Liver (tissue), 9 donors: ENCODE results near the gene KRTAP4-2. TPM values are rescaled to one million over a fixed set of nuclear protein-coding genes. Genes with fewer than 3 reads are reported as not detected.

Source experiments
- DNase-seq: peaks from one replicate; pipeline ENCODE4 v3.0.0-alpha.2; 2017; ENCODE audit warnings: low spot score
- H3K27ac ChIP-seq, 2 donors: one replicate each; pipeline ENCODE4 v1.7.0; 2013; ENCODE audit warnings: inconsistent platforms in 2 of 2, low read length in 2 of 2, control low read depth in 1 of 2, low read depth in 1 of 2, mild to moderate bottlenecking in 1 of 2
- H3K27me3 ChIP-seq, 4 donors: one replicate each; pipeline versions ENCODE4 v1.6.1 to v1.7.0; 2013; ENCODE audit warnings: low read length in 3 of 4, inconsistent platforms in 1 of 4, mild to moderate bottlenecking in 1 of 4, moderate library complexity in 1 of 4; ENCODE audit not compliant: control insufficient read depth in 4 of 4, insufficient read depth in 4 of 4
- H3K36me3 ChIP-seq, 4 donors: one replicate each; pipeline versions ENCODE4 v1.6.1 to v1.7.0; 2013; ENCODE audit warnings: low read length in 3 of 4, mild to moderate bottlenecking in 3 of 4, low read depth in 1 of 4, moderate library complexity in 1 of 4; ENCODE audit not compliant: control insufficient read depth in 4 of 4, insufficient read depth in 3 of 4
- H3K4me1 ChIP-seq, 4 donors: one replicate each; pipeline versions ENCODE4 v1.6.1 to v1.7.0; 2013; ENCODE audit warnings: low read length in 3 of 4, mild to moderate bottlenecking in 3 of 4, moderate library complexity in 1 of 4; ENCODE audit not compliant: control insufficient read depth in 4 of 4, insufficient read depth in 4 of 4
- H3K4me3 ChIP-seq, 3 donors: one replicate each; pipeline versions ENCODE4 v1.6.1 to v1.7.0; 2013; ENCODE audit warnings: low read length in 3 of 3, control low read depth in 1 of 3, low read depth in 1 of 3, mild to moderate bottlenecking in 1 of 3
- H3K9ac ChIP-seq, 2 donors: one replicate each; pipeline ENCODE4 v1.7.0; 2013; ENCODE audit warnings: low read length in 2 of 2, mild to moderate bottlenecking in 2 of 2, moderate library complexity in 2 of 2, control low read depth in 1 of 2, low read depth in 1 of 2
- H3K9me3 ChIP-seq, 4 donors: one replicate each; pipeline versions ENCODE4 v1.6.1 to v1.7.0; 2013; ENCODE audit warnings: low read length in 3 of 4; ENCODE audit not compliant: control insufficient read depth in 4 of 4
- ATF3 ChIP-seq: IDR thresholded peaks from 2 replicates; pipeline ENCODE4 v1.6.1; 2016; ENCODE audit warnings: antibody characterized with exemption
- CTCF ChIP-seq: fragments of 150-350 bp; IDR thresholded peaks from 2 replicates; pipeline ENCODE4 v1.5.1; 2017; ENCODE audit warnings: improper control_type of control experiment, low read depth, low read length; ENCODE audit not compliant: missing input control
- EGR1 ChIP-seq, 2 donors: IDR thresholded peaks; 2 replicates each; pipeline ENCODE4 v1.6.1; 2016 to 2018; ENCODE audit warnings: antibody characterized with exemption in 2 of 2, low read depth in 2 of 2
- FOXA1 ChIP-seq: IDR thresholded peaks from 2 replicates; pipeline ENCODE4 v1.6.1; 2016; ENCODE audit warnings: antibody characterized with exemption
- FOXA2 ChIP-seq: IDR thresholded peaks from 2 replicates; pipeline ENCODE4 v1.6.1; 2016; ENCODE audit warnings: antibody characterized with exemption
- GABPA ChIP-seq, 2 donors: IDR thresholded peaks in 1 of 2; conservative IDR thresholded peaks in 1 of 2; 2 replicates each; pipeline ENCODE4 v1.6.1; 2016; ENCODE audit warnings: antibody characterized with exemption in 2 of 2, mild to moderate bottlenecking in 1 of 2, moderate library complexity in 1 of 2
- HNF4A ChIP-seq, 2 donors: conservative IDR thresholded peaks; 2 replicates each; pipeline ENCODE4 v1.6.1; 2016; ENCODE audit warnings: antibody characterized with exemption in 2 of 2, mild to moderate bottlenecking in 2 of 2
- HNF4G ChIP-seq: IDR thresholded peaks from 2 replicates; pipeline ENCODE4 v1.6.1; 2016; ENCODE audit warnings: antibody characterized with exemption
- JUND ChIP-seq, 2 donors: IDR thresholded peaks; 2 replicates each; pipeline ENCODE4 v1.6.1; 2016; ENCODE audit warnings: antibody characterized with exemption in 2 of 2
- MAX ChIP-seq: IDR thresholded peaks from 2 replicates; pipeline ENCODE4 v1.6.1; 2016; ENCODE audit warnings: antibody characterized with exemption
- NR2F2 ChIP-seq: IDR thresholded peaks from 2 replicates; pipeline ENCODE4 v1.6.1; 2016; ENCODE audit warnings: antibody characterized with exemption
- RAD21 ChIP-seq, 2 donors: IDR thresholded peaks; 2 replicates each; pipeline ENCODE4 v1.6.1; 2016; ENCODE audit warnings: antibody characterized with exemption in 2 of 2, mild to moderate bottlenecking in 2 of 2
- REST ChIP-seq: IDR thresholded peaks from 2 replicates; pipeline ENCODE4 v1.6.1; 2016; ENCODE audit warnings: antibody characterized with exemption, mild to moderate bottlenecking
- RXRA ChIP-seq, 2 donors: IDR thresholded peaks; 2 replicates each; pipeline ENCODE4 v1.6.1; 2017 to 2018; ENCODE audit warnings: antibody characterized with exemption in 2 of 2, mild to moderate bottlenecking in 1 of 2
- SP1 ChIP-seq: IDR thresholded peaks from 2 replicates; pipeline ENCODE4 v1.6.1; 2018; ENCODE audit warnings: antibody characterized with exemption, mild to moderate bottlenecking
- TAF1 ChIP-seq: conservative IDR thresholded peaks from 2 replicates; pipeline ENCODE4 v1.6.1; 2016; ENCODE audit warnings: antibody characterized with exemption, mild to moderate bottlenecking
- YY1 ChIP-seq: IDR thresholded peaks from 2 replicates; pipeline ENCODE4 v1.6.1; 2016; ENCODE audit warnings: antibody characterized with exemption, mild to moderate bottlenecking
- ZBTB33 ChIP-seq: IDR thresholded peaks from 2 replicates; pipeline ENCODE4 v1.6.1; 2016; ENCODE audit warnings: antibody characterized with exemption
- WGBS: extraction: QIAGEN DNeasy Blood & Tissue Kit; methylation state at CpG from one replicate; pipeline ENCODE4 v1.1.7; 2013; 5-methylcytosine and 5-hydroxymethylcytosine counted together
- polyA plus RNA-seq, 2 donors: library from polyadenylated mRNA; stranded (reverse) in 1 of 2; unstranded in 1 of 2; fragments of 200-250 nt in 1 of 2; fragments of >200 nt in 1 of 2; fragmentation: Nextera tagmentation in 1 of 2; extraction: Ambion mirVana in 1 of 2; gene quantifications; one replicate each; pipeline versions ENCODE4 v1.2.1 to v1.2.3, GENCODE V29; 2013 to 2015
- total RNA-seq, 2 donors: library from RNA; depleted of rRNA; stranded (reverse); fragments of >200 nt; gene quantifications; one replicate each; pipeline ENCODE4 v1.2.3, GENCODE V29; 2014
- donor health status: healthy.
- donor health status: healthy.
- donor health status: healthy.
- donor health status: healthy.
- donor health status: healthy.

Gene KRTAP4-2
- total and polyA plus RNA-seq, 4 donors, result not detected

GRCh38 chr17:41168121-41168520, 9.9 kb downstream of the KRTAP4-2 start, which contains the start of gene KRTAP4-3:
KRTAP4-3 (minus strand) TSS chr17:41168221; CDS start chr17:41168172, 49 bp downstream.
- no peak for TF ChIP-seq ATF3
- no peak for TF ChIP-seq YY1
- no peak for TF ChIP-seq RXRA (IDR thresholded peaks at IDR 0.05)
- no peak for TF ChIP-seq CTCF
- TF ChIP-seq FOXA2, result no peak
- no peak for TF ChIP-seq FOXA1
- TF ChIP-seq RAD21 (IDR thresholded peaks at IDR 0.05), result no peak
- TF ChIP-seq EGR1 (IDR thresholded peaks at IDR 0.05; ENCODE audit: low read depth in 2 of 2), result no peak
- TF ChIP-seq NR2F2, result no peak
- no peak for TF ChIP-seq JUND (IDR thresholded peaks at IDR 0.05)
- TF ChIP-seq MAX, result no peak
- no peak for TF ChIP-seq ZBTB33
- no peak for TF ChIP-seq SP1
- TF ChIP-seq TAF1, result no peak
- TF ChIP-seq HNF4A (conservative IDR thresholded peaks at IDR 0.05), result no peak
- TF ChIP-seq REST, result no peak
- TF ChIP-seq GABPA (IDR thresholded peaks at IDR 0.05 in 1 of 2, conservative IDR thresholded peaks at IDR 0.05 in 1 of 2), result no peak
- TF ChIP-seq HNF4G, result no peak
- WGBS, result 72% methylated on average over 1 of the region's 1 CpG

More at GRCh38 chr17:41168121-41168520, 9.9 kb downstream of the KRTAP4-2 start, which contains the start of gene KRTAP4-3:
- H3K27me3 ChIP-seq, result no peaks in the 10 kb centered on the region
- H3K4me3 ChIP-seq, result no peak within 1 kb of the TSS
- H3K4me1 ChIP-seq, result no peaks in the 10 kb centered on the region
- no peak within 1 kb of the TSS for H3K27ac ChIP-seq
- H3K9me3 ChIP-seq, result no peaks in the 10 kb centered on the region
- no peak within 1 kb of the TSS for H3K9ac ChIP-seq
- no peaks in the 10 kb centered on the region for H3K36me3 ChIP-seq
- no peak for DNase-seq
